ENCODE data around the gene EPB42.

DNA sequence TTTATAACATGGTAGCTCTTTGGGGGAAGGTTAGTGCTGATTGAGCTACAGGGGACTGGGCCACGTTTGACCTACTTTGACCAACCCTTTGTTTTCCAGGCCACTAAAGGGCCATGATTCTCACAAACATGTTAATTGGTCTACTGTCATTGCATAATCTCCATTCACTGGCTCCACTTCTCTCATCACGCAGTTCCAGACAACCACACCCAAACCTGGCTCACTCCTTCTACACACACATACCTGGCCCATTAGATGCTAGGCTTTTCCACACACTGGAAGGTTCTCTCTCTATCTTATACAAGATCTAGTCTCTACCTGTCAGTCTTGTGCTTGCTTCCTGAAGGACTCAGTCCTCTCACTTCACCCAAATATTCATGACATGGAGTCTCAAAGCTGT lies 30.0 kb upstream of the EPB42 start:
- TF ChIP-seq, protein P1, sequence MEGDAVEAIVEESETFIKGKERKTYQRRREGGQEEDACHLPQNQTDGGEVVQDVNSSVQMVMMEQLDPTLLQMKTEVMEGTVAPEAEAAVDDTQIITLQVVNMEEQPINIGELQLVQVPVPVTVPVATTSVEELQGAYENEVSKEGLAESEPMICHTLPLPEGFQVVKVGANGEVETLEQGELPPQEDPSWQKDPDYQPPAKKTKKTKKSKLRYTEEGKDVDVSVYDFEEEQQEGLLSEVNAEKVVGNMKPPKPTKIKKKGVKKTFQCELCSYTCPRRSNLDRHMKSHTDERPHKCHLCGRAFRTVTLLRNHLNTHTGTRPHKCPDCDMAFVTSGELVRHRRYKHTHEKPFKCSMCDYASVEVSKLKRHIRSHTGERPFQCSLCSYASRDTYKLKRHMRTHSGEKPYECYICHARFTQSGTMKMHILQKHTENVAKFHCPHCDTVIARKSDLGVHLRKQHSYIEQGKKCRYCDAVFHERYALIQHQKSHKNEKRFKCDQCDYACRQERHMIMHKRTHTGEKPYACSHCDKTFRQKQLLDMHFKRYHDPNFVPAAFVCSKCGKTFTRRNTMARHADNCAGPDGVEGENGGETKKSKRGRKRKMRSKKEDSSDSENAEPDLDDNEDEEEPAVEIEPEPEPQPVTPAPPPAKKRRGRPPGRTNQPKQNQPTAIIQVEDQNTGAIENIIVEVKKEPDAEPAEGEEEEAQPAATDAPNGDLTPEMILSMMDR (IDR thresholded peaks at IDR 0.05 in 8 of 11, conservative IDR thresholded peaks at IDR 0.05 in 3 of 11) = no peak
- TF ChIP-seq POLR2A (IDR thresholded peaks at IDR 0.05) (no peak), POLR2AphosphoS5 (IDR thresholded peaks at IDR 0.05) (no peak)
